GM23338 (cell line): ENCODE measurements around the gene ADH6. TPM values are rescaled to one million over a fixed set of nuclear protein-coding genes. Genes with fewer than 3 reads are reported as not detected.

Experiments used
- ZNF114 ChIP-seq: fragments of 250-450 bp; sonication (Bioruptor Pico); IDR thresholded peaks from 2 replicates; pipeline ENCODE4 v1.5.0; 2020; ENCODE audit warnings: mild to moderate bottlenecking, moderate library complexity
- polyA plus RNA-seq: library from polyadenylated mRNA; unstranded; fragments of >200 nt; fragmentation: Nextera tagmentation; extraction: Ambion mirVana; gene quantifications from 2 replicates; pipeline ENCODE4 v1.2.1, GENCODE V29; 2016
- total RNA-seq: library from RNA; depleted of rRNA; stranded (reverse); fragments of >200 nt; shearing (Covaris generic); gene quantifications from 2 replicates; pipeline ENCODE4 v1.2.3, GENCODE V29; 2014; rRNA removed
- TF ChIP-seq, protein P1 (sequence below): fragments of 250-450 bp; sonication (Bioruptor Pico); IDR thresholded peaks from 2 replicates; pipeline ENCODE4 v1.5.0; 2020; ENCODE audit warnings: mild to moderate bottlenecking, moderate library complexity

ADH6 gene
- total and polyA plus RNA-seq, 2 experiments from 2014 or later: 0.58 TPM; not detected in 1

DNA sequence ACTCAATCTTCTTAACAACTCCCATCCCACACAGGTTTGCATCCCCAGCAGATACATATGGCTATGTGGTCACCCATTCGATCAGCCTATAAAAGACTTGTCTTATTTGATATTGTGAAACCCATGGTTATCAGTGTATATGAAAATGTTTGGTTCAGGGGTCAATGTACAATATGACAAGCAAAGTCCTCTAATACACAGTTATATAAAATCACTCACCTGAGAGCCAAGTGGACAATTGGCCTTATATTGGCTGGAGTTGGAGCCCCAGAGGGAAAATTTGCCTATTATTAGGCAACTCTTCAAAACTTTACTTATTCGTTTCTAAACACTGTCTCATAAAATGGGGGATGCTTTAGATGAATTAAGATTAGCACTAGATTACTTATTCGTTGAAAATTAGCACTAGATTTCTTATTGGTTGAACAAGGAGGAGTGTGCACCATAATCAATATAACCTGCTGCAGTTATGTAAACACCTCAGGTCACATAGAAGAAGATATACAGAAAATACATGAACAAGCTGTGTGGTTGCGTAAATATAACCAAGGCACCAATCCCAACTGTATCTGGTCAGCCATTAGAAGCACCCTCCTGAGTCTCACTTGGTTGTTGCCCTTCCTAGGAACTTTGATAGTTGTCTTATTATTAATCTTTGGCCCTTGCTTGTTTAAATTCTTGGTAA is 64.2 kb downstream of the ADH6 start (continued):
- TF ChIP-seq, protein P1, sequence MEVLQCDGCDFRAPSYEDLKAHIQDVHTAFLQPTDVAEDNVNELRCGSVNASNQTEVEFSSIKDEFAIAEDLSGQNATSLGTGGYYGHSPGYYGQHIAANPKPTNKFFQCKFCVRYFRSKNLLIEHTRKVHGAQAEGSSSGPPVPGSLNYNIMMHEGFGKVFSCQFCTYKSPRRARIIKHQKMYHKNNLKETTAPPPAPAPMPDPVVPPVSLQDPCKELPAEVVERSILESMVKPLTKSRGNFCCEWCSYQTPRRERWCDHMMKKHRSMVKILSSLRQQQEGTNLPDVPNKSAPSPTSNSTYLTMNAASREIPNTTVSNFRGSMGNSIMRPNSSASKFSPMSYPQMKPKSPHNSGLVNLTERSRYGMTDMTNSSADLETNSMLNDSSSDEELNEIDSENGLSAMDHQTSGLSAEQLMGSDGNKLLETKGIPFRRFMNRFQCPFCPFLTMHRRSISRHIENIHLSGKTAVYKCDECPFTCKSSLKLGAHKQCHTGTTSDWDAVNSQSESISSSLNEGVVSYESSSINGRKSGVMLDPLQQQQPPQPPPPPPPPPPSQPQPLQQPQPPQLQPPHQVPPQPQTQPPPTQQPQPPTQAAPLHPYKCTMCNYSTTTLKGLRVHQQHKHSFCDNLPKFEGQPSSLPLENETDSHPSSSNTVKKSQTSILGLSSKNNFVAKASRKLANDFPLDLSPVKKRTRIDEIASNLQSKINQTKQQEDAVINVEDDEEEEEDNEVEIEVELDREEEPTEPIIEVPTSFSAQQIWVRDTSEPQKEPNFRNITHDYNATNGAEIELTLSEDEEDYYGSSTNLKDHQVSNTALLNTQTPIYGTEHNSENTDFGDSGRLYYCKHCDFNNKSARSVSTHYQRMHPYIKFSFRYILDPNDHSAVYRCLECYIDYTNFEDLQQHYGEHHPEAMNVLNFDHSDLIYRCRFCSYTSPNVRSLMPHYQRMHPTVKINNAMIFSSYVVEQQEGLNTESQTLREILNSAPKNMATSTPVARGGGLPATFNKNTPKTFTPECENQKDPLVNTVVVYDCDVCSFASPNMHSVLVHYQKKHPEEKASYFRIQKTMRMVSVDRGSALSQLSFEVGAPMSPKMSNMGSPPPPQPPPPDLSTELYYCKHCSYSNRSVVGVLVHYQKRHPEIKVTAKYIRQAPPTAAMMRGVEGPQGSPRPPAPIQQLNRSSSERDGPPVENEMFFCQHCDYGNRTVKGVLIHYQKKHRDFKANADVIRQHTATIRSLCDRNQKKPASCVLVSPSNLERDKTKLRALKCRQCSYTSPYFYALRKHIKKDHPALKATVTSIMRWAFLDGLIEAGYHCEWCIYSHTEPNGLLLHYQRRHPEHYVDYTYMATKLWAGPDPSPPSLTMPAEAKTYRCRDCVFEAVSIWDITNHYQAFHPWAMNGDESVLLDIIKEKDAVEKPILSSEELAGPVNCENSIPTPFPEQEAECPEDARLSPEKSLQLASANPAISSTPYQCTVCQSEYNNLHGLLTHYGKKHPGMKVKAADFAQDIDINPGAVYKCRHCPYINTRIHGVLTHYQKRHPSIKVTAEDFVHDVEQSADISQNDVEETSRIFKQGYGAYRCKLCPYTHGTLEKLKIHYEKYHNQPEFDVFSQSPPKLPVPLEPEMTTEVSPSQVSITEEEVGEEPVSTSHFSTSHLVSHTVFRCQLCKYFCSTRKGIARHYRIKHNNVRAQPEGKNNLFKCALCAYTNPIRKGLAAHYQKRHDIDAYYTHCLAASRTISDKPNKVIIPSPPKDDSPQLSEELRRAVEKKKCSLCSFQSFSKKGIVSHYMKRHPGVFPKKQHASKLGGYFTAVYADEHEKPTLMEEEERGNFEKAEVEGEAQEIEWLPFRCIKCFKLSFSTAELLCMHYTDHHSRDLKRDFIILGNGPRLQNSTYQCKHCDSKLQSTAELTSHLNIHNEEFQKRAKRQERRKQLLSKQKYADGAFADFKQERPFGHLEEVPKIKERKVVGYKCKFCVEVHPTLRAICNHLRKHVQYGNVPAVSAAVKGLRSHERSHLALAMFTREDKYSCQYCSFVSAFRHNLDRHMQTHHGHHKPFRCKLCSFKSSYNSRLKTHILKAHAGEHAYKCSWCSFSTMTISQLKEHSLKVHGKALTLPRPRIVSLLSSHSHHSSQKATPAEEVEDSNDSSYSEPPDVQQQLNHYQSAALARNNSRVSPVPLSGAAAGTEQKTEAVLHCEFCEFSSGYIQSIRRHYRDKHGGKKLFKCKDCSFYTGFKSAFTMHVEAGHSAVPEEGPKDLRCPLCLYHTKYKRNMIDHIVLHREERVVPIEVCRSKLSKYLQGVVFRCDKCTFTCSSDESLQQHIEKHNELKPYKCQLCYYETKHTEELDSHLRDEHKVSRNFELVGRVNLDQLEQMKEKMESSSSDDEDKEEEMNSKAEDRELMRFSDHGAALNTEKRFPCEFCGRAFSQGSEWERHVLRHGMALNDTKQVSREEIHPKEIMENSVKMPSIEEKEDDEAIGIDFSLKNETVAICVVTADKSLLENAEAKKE: no peak
- TF ChIP-seq ZNF114: no peak

Other genes with a start within 250 kb of the ADH6 start
- gene METAP1, start 223.5 kb downstream of the ADH6 start, total RNA-seq: 94.5 and 122 TPM in 2 replicates
- 58.7 and 64.1 TPM in 2 replicates for gene METAP1, start 223.5 kb downstream of the ADH6 start, polyA plus RNA-seq
- 224 and 227 TPM in 2 replicates for gene ADH5, start 130.5 kb downstream of the ADH6 start, total RNA-seq
- 243 and 250 TPM in 2 replicates for gene ADH5, start 130.5 kb downstream of the ADH6 start, polyA plus RNA-seq
- gene ADH4, start 74.9 kb downstream of the ADH6 start, total RNA-seq: not detected in 2 replicates
- 0.47 TPM in 1 of 2 replicates, not detected in the other for gene ADH4, start 74.9 kb downstream of the ADH6 start, polyA plus RNA-seq
- gene ADH1A, start 71.7 kb upstream of the ADH6 start, total RNA-seq: not detected in 2 replicates
- gene ADH1A, start 71.7 kb upstream of the ADH6 start, polyA plus RNA-seq: not detected in 2 replicates
- not detected in 2 replicates for gene ADH1B, start 102.2 kb upstream of the ADH6 start, total RNA-seq
- gene ADH1B, start 102.2 kb upstream of the ADH6 start, polyA plus RNA-seq: not detected in 2 replicates
- gene ADH1C, start 133.5 kb upstream of the ADH6 start, total RNA-seq: not detected in 2 replicates
- not detected in 2 replicates for gene ADH1C, start 133.5 kb upstream of the ADH6 start, polyA plus RNA-seq
- gene ADH7, start 216.1 kb upstream of the ADH6 start, total RNA-seq: not detected in 2 replicates
- gene ADH7, start 216.1 kb upstream of the ADH6 start, polyA plus RNA-seq: not detected in 2 replicates